Stimulated activated naive CD4-positive, alpha-beta T cell (primary cell): Measurements from ENCODE around the gene DNM3.
"Not testable (repeated sequence)": the region's sequence is repeated elsewhere in the genome, so short reads cannot be mapped to it uniquely, and the experiment has no call there.

Experiments
- DNase-seq, 6 experiments: peaks; one replicate each; lab custom pipeline; 2025; lab: John Stamatoyannopoulos, UW

DNM3 gene

GRCh38 chr1:172423336-172423735 lies 582.0 kb downstream of the DNM3 start:
- DNase-seq, result no peak

- no peak for DNase-seq
Observed at GRCh38 chr1:172425339-172425738, 584.0 kb downstream of the DNM3 start.

GRCh38 chr1:172427191-172427590 lies 585.9 kb downstream of the DNM3 start:
- peak in 3 of 6 experiments; percentile 23 to 53 (median 46) for DNase-seq

GRCh38 chr1:172429331-172430127 lies 588.2 kb downstream of the DNM3 start:
- peak in 5 of 6 experiments; percentile 26 to 72 (median 59) for DNase-seq

GRCh38 chr1:172430128-172430454 lies 588.8 kb downstream of the DNM3 start:
- DNase-seq, result no peak

GRCh38 chr1:172431204-172431603 lies 589.9 kb downstream of the DNM3 start:
- DNase-seq, result no peak

- DNase-seq, result peak; percentile 8 to 63 (median 43)
Observed at GRCh38 chr1:172431721-172432192, 590.5 kb downstream of the DNM3 start.

- not testable (repeated sequence) for DNase-seq
Observed at GRCh38 chr1:172437183-172437582, 595.9 kb downstream of the DNM3 start.

- no peak for DNase-seq
Observed at GRCh38 chr1:172442404-172442803, 601.1 kb downstream of the DNM3 start.

GRCh38 chr1:172442843-172443565 lies 601.7 kb downstream of the DNM3 start:
- peak in 1 of 6 experiments; percentile 52 for DNase-seq

GRCh38 chr1:172443666-172444453 lies 602.6 kb downstream of the DNM3 start, which contains the start of gene PIGC:
PIGC (minus strand) TSS chr1:172444069; CDS start chr1:172442622, 1,447 bp downstream.
- peak; percentile 76 to 88 (median 85) for DNase-seq

- DNase-seq, result no peak
Observed at GRCh38 chr1:172446547-172446946, 605.2 kb downstream of the DNM3 start.

GRCh38 chr1:172447641-172448040 lies 606.3 kb downstream of the DNM3 start:
- DNase-seq, result no peak

- no peak for DNase-seq
Observed at GRCh38 chr1:172448995-172449584, 607.8 kb downstream of the DNM3 start.

- peak in 5 of 6 experiments; percentile 1 to 30 (median 22) for DNase-seq
Observed at GRCh38 chr1:172449585-172450523, 608.6 kb downstream of the DNM3 start.

- no peak for DNase-seq
Observed at GRCh38 chr1:172450524-172450885, 609.2 kb downstream of the DNM3 start.

GRCh38 chr1:172451002-172451443 lies 609.7 kb downstream of the DNM3 start:
- DNase-seq, result no peak

GRCh38 chr1:172452536-172453152 lies 611.3 kb downstream of the DNM3 start:
- DNase-seq, result no peak

GRCh38 chr1:172453153-172453545 lies 611.9 kb downstream of the DNM3 start:
- no peak for DNase-seq

GRCh38 chr1:172453607-172454006 lies 612.3 kb downstream of the DNM3 start:
- no peak for DNase-seq
